BJ (cell line): ENCODE data around the gene GOLGA6L7. TPM values are rescaled to one million over a fixed set of nuclear protein-coding genes. Genes with fewer than 3 reads are reported as not detected.
A peak's percentile ranks its signal among the peaks of the same experiment; 100 is the strongest.

Experiments
- CTCF ChIA-PET: fragments of 350-600 bp; formaldehyde crosslinking; extraction: SDS; loops from one replicate; lab custom pipeline; 2021; ENCODE audit warnings: antibody characterized with exemption, inconsistent platforms; lab: Yijun Ruan, JAX
- POLR2A ChIA-PET: fragments of 300-600 bp; sonication (Branson Sonifier 250); formaldehyde crosslinking; extraction: SDS; loops from one replicate; lab custom pipeline; 2021; ENCODE audit warnings: antibody characterized with exemption; lab: Charles Lee
- DNase-seq: peaks from one replicate; pipeline ENCODE4 v3.0.0-alpha.2; 2011; ENCODE audit warnings: low read depth
- H3K27me3 ChIP-seq: 2 replicates; pipeline ENCODE4 v1.6.0; 2011; ENCODE audit warnings: low read length; ENCODE audit not compliant: control insufficient read depth, insufficient read depth
- H3K36me3 ChIP-seq: 2 replicates; pipeline ENCODE4 v1.5.1; 2011; ENCODE audit warnings: low read length; ENCODE audit not compliant: control insufficient read depth, insufficient read depth
- H3K4me3 ChIP-seq: 2 replicates; pipeline ENCODE4 v1.5.1; 2011; ENCODE audit warnings: low read depth, mild to moderate bottlenecking, control low read depth, low read length
- polyA plus RNA-seq: library from polyadenylated mRNA; depleted of rRNA; stranded (reverse); fragments of >200 nt; gene quantifications from 2 replicates; pipeline ENCODE4 v1.2.3, GENCODE V29; 2011
- TF ChIP-seq, protein P1 (sequence below): IDR thresholded peaks from 2 replicates; pipeline ENCODE4 v1.5.1; 2011; ENCODE audit warnings: low read depth, mild to moderate bottlenecking, control low read depth, inconsistent platforms, low read length, moderate library complexity; ENCODE audit not compliant: insufficient read depth

Gene GOLGA6L7
- polyA plus RNA-seq, 1 experiment: not detected

DNA sequence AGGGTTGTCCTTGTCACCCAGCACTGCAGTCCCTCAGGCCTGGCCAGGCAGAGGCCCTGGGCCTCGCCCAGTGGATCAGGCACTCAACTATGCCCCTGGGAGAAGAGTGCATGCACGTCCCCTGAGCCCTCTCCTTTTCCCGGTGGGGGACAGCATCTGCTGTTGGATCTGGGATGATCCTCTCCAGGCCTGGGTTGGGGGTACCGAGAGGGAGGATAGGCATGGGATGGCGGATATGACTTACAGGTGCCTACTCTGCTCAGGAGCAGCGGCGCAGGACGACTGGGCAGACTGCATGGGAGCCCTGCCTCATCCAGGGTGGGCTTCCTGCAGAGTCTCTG lies 28.4 kb upstream of the GOLGA6L7 start:
- TF ChIP-seq, protein P1, sequence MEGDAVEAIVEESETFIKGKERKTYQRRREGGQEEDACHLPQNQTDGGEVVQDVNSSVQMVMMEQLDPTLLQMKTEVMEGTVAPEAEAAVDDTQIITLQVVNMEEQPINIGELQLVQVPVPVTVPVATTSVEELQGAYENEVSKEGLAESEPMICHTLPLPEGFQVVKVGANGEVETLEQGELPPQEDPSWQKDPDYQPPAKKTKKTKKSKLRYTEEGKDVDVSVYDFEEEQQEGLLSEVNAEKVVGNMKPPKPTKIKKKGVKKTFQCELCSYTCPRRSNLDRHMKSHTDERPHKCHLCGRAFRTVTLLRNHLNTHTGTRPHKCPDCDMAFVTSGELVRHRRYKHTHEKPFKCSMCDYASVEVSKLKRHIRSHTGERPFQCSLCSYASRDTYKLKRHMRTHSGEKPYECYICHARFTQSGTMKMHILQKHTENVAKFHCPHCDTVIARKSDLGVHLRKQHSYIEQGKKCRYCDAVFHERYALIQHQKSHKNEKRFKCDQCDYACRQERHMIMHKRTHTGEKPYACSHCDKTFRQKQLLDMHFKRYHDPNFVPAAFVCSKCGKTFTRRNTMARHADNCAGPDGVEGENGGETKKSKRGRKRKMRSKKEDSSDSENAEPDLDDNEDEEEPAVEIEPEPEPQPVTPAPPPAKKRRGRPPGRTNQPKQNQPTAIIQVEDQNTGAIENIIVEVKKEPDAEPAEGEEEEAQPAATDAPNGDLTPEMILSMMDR: no peak
- CTCF ChIA-PET: no interaction called here
- H3K36me3 ChIP-seq: no peaks in the 10 kb centered on the region
- POLR2A ChIA-PET: no interaction called here
- no peak for DNase-seq
- no peak overlapping the region for H3K4me3 ChIP-seq
- H3K27me3 ChIP-seq: no peaks in the 10 kb centered on the region; the same call in 1 of the 2 replicates

DNA sequence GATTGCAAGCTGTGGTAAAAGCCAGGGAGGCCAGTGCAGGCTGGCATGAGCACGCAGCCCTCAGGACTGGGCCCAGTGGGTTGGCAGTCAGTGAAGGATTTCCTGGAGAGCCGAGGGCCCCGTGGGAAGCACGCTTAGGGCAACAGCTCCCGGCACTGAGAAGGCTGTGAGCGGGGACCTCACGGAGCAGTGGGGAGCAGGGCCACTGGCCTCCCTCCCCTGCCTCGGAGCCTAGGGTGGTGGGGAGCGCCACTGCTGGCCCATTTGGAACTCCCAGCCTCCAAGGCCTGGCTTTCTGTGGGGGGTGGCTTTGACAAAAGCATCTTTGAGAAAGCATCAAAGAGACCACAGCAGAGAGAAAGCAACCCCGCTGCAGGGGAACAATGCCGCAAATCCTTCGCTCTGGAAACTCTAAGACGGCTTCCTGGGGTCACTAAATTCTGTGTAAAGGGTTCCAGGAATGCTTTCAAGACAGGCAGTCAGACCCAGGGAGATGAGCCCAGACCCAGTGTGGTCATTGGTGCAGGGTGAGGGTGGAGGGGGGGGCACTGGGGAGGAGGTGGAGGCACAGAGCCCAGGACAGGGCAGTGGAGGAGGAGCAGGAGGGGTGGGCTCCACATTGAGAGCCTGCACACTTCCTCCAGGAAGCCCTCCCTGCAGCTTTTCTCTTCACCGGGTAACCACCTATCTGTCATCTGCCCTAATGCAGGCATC lies 27.8 kb upstream of the GOLGA6L7 start:
- Histone ChIP-seq H3K27me3 (no peaks in the 10 kb centered on the region; the same call in 1 of the 2 replicates), H3K4me3 (no peak overlapping the region), H3K36me3 (no peaks in the 10 kb centered on the region)
- DNase-seq: no peak
- POLR2A ChIA-PET: no interaction called here
- CTCF ChIA-PET: interaction anchor here (1.1 kb wide), 1 partner anchor 9 kb away, joined by 3 read pairs; no protein-coding TSS in a partner anchor
- TF ChIP-seq, protein P1: no peak

DNA sequence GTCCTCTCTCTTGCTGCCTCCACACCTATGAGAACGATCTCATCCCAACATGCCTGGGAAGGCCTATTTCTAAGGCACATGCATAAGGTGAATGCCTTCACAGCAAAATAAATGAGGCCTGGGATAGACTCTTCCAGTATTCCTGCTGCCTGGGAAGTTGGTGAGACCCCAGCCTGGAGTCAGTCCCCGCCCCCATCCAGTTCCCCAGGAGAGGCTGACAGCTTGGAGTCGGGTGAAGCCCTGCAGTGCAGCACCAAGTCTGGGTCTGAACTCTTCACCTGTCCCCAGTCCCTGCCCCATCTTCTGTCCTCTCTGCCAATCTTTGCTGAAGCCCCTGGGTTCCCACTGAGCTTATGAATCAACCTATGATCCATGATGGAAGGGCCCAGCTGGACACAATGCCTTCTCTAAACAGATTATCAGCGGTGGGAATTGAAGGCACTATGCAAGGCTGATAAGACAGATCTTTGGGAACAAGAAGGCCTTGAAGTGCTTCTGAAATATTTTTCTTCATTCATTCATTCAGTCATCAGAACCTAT lies 27.1 kb upstream of the GOLGA6L7 start:
- H3K36me3 ChIP-seq: no peaks in the 10 kb centered on the region
- POLR2A ChIA-PET: no interaction called here
- TF ChIP-seq, protein P1: no peak
- no peak for DNase-seq
- no peaks in the 10 kb centered on the region; the same call in 1 of the 2 replicates for H3K27me3 ChIP-seq
- H3K4me3 ChIP-seq: no peak overlapping the region
- CTCF ChIA-PET: interaction anchor here (1.1 kb wide), 1 partner anchor 10 kb away, joined by 3 read pairs; no protein-coding TSS in a partner anchor

DNA sequence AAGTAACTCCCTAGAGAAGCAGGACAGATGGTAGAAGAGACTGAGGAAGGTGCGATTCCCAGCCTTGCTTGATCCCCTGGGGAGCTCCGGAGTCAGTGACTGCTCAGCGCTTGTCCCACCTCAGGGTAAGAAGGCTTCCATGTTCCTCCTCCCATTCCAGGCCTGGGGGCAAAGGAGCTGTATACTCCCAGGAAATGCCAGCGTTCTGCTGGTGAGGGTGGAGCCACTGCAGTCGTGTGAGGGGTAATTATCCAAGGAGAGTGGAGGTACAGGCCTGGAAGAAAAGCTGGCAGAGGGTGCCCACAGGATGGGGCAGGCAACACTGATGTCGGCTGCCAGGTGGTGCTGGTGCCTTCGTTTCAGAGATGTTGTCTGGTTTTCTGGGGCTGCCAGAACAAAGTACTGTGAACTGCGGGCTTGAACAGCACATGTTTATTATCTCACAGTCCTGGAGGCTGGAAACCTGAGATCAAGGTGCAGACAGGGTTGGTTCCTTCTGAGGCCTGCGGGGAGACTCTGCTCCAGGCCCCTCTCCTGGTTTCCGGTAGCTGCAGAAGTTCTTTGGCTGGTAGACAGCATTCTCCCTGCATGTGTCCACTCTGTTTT lies 25.2 kb upstream of the GOLGA6L7 start:
- Histone ChIP-seq H3K36me3 (no peaks in the 10 kb centered on the region), H3K27me3 (no peaks in the 10 kb centered on the region), H3K4me3 (no peak overlapping the region)
- no peak for DNase-seq
- TF ChIP-seq, protein P1: 0 out of 2 replicates have a peak, but pooled peaks have one; percentile 9
- ChIA-PET POLR2A (no interaction called here), CTCF (interaction anchor here (0.6 to 1.9 kb wide), 6 partner anchors 10 to 888 kb away, joined by 3 to 5 read pairs (median 4); no protein-coding TSS in a partner anchor)

DNA sequence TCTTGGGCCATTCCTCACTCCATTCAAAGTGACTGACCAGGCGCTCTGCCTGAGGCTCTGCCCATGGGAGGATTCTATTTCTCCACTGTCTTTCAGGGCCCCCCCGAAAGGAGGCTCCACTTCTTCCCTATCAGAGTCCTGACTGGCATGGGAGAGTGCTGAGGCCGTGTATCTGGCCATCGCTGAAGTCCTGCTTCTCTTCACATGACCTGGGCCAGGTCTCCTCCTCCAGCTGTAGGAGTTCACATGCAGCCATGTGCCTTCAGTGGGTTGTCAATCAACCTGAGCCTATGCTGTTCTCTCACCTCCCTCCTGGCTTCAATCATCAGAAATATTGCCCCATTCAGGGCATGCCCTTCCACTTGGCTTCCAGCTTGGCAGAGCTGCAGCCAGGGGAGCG lies 24.6 kb upstream of the GOLGA6L7 start:
- CTCF ChIA-PET: interaction anchor here (1.0 to 1.9 kb wide), 5 partner anchors 9 to 231 kb away, joined by 3 to 5 read pairs (median 5); no protein-coding TSS in a partner anchor
- Histone ChIP-seq H3K36me3 (no peaks in the 10 kb centered on the region), H3K27me3 (no peaks in the 10 kb centered on the region), H3K4me3 (no peak overlapping the region)
- no peak for DNase-seq
- POLR2A ChIA-PET: no interaction called here
- TF ChIP-seq, protein P1: no peak
